Measurements from ENCODE around the gene SSNA1.
"Not testable (repeated sequence)": the region's sequence is repeated elsewhere in the genome, so short reads cannot be mapped to it uniquely, and the experiment has no call there.

The SSNA1 gene

GRCh38 chr9:137233143-137233980 is 44.9 kb downstream of the SSNA1 start:
- DNase-seq (ENCODE audit: low read depth): no peak

- no peak for DNase-seq (ENCODE audit: low read depth)
Measured at GRCh38 chr9:137234055-137234697, 45.7 kb downstream of the SSNA1 start.

- DNase-seq (ENCODE audit: low read depth): no peak
Measured at GRCh38 chr9:137234758-137235423, 46.4 kb downstream of the SSNA1 start.

- no peak for DNase-seq (ENCODE audit: low read depth)
Measured at GRCh38 chr9:137235424-137236237, 47.2 kb downstream of the SSNA1 start.

- peak; percentile 86 for DNase-seq (ENCODE audit: low read depth)
Measured at GRCh38 chr9:137236238-137236935, 47.9 kb downstream of the SSNA1 start.

GRCh38 chr9:137236936-137237421 is 48.5 kb downstream of the SSNA1 start:
- DNase-seq (ENCODE audit: low read depth): no peak

GRCh38 chr9:137237759-137238726 is 49.6 kb downstream of the SSNA1 start:
- no peak for DNase-seq (ENCODE audit: low read depth)

- DNase-seq (ENCODE audit: low read depth): not testable (repeated sequence)
Measured at GRCh38 chr9:137239541-137240200, 51.2 kb downstream of the SSNA1 start.

Data from activated T-cell treated with anti-CD3 and anti-CD28 coated beads for 24 hours (primary cell).